Upper lobe of left lung (tissue), 4 donors: ENCODE results near the gene MTMR2.

Source experiments
- POLR2A ChIP-seq, 4 donors: fragments of 450-650 bp; IDR thresholded peaks; one replicate each; pipeline ENCODE4 v1.5.1; 2016 to 2017; ENCODE audit warnings: antibody characterized with exemption in 4 of 4, mild to moderate bottlenecking in 2 of 4
- TF ChIP-seq, protein P1 (sequence below), 6 experiments: fragments of 450-650 bp in 4 of 6; fragments of 200-600 bp in 2 of 6; sonication (generic) in 2 of 6; IDR thresholded peaks; one replicate each; pipeline ENCODE4 v1.5.1; 2016 to 2019; ENCODE audit warnings: antibody characterized with exemption in 6 of 6

- TF ChIP-seq, protein P1, sequence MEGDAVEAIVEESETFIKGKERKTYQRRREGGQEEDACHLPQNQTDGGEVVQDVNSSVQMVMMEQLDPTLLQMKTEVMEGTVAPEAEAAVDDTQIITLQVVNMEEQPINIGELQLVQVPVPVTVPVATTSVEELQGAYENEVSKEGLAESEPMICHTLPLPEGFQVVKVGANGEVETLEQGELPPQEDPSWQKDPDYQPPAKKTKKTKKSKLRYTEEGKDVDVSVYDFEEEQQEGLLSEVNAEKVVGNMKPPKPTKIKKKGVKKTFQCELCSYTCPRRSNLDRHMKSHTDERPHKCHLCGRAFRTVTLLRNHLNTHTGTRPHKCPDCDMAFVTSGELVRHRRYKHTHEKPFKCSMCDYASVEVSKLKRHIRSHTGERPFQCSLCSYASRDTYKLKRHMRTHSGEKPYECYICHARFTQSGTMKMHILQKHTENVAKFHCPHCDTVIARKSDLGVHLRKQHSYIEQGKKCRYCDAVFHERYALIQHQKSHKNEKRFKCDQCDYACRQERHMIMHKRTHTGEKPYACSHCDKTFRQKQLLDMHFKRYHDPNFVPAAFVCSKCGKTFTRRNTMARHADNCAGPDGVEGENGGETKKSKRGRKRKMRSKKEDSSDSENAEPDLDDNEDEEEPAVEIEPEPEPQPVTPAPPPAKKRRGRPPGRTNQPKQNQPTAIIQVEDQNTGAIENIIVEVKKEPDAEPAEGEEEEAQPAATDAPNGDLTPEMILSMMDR (IDR thresholded peaks at IDR 0.05), result no peak
- TF ChIP-seq POLR2A (IDR thresholded peaks at IDR 0.05), result no peak
Measured at GRCh38 chr11:95790933-95791708, 132.8 kb downstream of the MTMR2 start.
